ENCODE results near the gene TPRG1L. TPM values are rescaled to one million over a fixed set of nuclear protein-coding genes. Genes with fewer than 3 reads are reported as not detected.

Gene TPRG1L
- total and polyA plus RNA-seq, 2 donors, result 8.5 to 37.1 TPM

GRCh38 chr1:3603571-3604467 is 21.0 kb upstream of the TPRG1L start:
- H3K4me3 ChIP-seq (ENCODE audit: low read length in 2 of 2), result no peak overlapping the region
- no peaks in the 10 kb centered on the region for H3K27me3 ChIP-seq (ENCODE audit: control insufficient read depth in 2 of 2, insufficient read depth in 1 of 2, low read length in 1 of 2)
- no peak for DNase-seq (ENCODE audit: low read depth in 6 of 9, low spot score in 9 of 9)
- 94% methylated on average over 29 of the region's 29 CpGs for WGBS
- H3K36me3 ChIP-seq (ENCODE audit: control insufficient read depth in 2 of 2, insufficient read depth in 2 of 2, low read length in 1 of 2), result no peaks in the 10 kb centered on the region
- H3K9me3 ChIP-seq (ENCODE audit: control insufficient read depth in 2 of 2, insufficient read depth in 1 of 2, low read length in 1 of 2), result peaks cover 0 to 5% of the 10 kb centered on the region in 2 donors
- peaks cover 2 to 32% of the 10 kb centered on the region in 2 donors for H3K4me1 ChIP-seq (ENCODE audit: control insufficient read depth in 2 of 2, insufficient read depth in 2 of 2, low read length in 2 of 2)
- no peak overlapping the region for H3K27ac ChIP-seq (ENCODE audit: low read depth in 1 of 2, low read length in 1 of 2)

GRCh38 chr1:3604468-3604974 is 20.3 kb upstream of the TPRG1L start:
- WGBS, result over 99% methylated on average over 8 of the region's 8 CpGs
- Histone ChIP-seq H3K27me3 (ENCODE audit: control insufficient read depth in 2 of 2, insufficient read depth in 1 of 2, low read length in 1 of 2) (peaks cover 0 to 2% of the 10 kb centered on the region in 2 donors), H3K9me3 (ENCODE audit: control insufficient read depth in 2 of 2, insufficient read depth in 1 of 2, low read length in 1 of 2) (peaks cover 0 to 5% of the 10 kb centered on the region in 2 donors), H3K27ac (ENCODE audit: low read depth in 1 of 2, low read length in 1 of 2) (no peak overlapping the region), H3K36me3 (ENCODE audit: control insufficient read depth in 2 of 2, insufficient read depth in 2 of 2, low read length in 1 of 2) (no peaks in the 10 kb centered on the region), H3K4me1 (ENCODE audit: control insufficient read depth in 2 of 2, insufficient read depth in 2 of 2, low read length in 2 of 2) (peaks cover 0 to 32% of the 10 kb centered on the region in 2 donors), H3K4me3 (ENCODE audit: low read length in 2 of 2) (no peak overlapping the region)
- no peak for DNase-seq (ENCODE audit: low read depth in 6 of 9, low spot score in 9 of 9)

- Histone ChIP-seq H3K27me3 (ENCODE audit: control insufficient read depth in 2 of 2, insufficient read depth in 1 of 2, low read length in 1 of 2) (peaks cover 0 to 8% of the 10 kb centered on the region in 2 donors), H3K9me3 (ENCODE audit: control insufficient read depth in 2 of 2, insufficient read depth in 1 of 2, low read length in 1 of 2) (peaks cover 0 to 5% of the 10 kb centered on the region in 2 donors), H3K4me1 (ENCODE audit: control insufficient read depth in 2 of 2, insufficient read depth in 2 of 2, low read length in 2 of 2) (peaks cover under 1 to 33% of the 10 kb centered on the region in 2 donors), H3K27ac (ENCODE audit: low read depth in 1 of 2, low read length in 1 of 2) (no peak overlapping the region), H3K36me3 (ENCODE audit: control insufficient read depth in 2 of 2, insufficient read depth in 2 of 2, low read length in 1 of 2) (no peaks in the 10 kb centered on the region), H3K4me3 (ENCODE audit: low read length in 2 of 2) (no peak overlapping the region)
- no peak for DNase-seq (ENCODE audit: low read depth in 6 of 9, low spot score in 9 of 9)
- 92% methylated on average over 7 of the region's 7 CpGs for WGBS
These were observed 19.6 kb upstream of the TPRG1L start for GRCh38 chr1:3604997-3605823.

- DNase-seq (ENCODE audit: low read depth in 6 of 9, low spot score in 9 of 9), result no peak
- H3K9me3 ChIP-seq (ENCODE audit: control insufficient read depth in 2 of 2, insufficient read depth in 1 of 2, low read length in 1 of 2), result peaks cover 0 to 5% of the 10 kb centered on the region in 2 donors
- peaks cover 8 to 38% of the 10 kb centered on the region in 2 donors for H3K4me1 ChIP-seq (ENCODE audit: control insufficient read depth in 2 of 2, insufficient read depth in 2 of 2, low read length in 2 of 2)
- WGBS, result 93% methylated on average over 23 of the region's 23 CpGs
- no peak overlapping the region for H3K4me3 ChIP-seq (ENCODE audit: low read length in 2 of 2)
- no peaks in the 10 kb centered on the region for H3K36me3 ChIP-seq (ENCODE audit: control insufficient read depth in 2 of 2, insufficient read depth in 2 of 2, low read length in 1 of 2)
- peaks cover 7 to 18% of the 10 kb centered on the region in 2 donors for H3K27me3 ChIP-seq (ENCODE audit: control insufficient read depth in 2 of 2, insufficient read depth in 1 of 2, low read length in 1 of 2)
- H3K27ac ChIP-seq (ENCODE audit: low read depth in 1 of 2, low read length in 1 of 2), result no peak overlapping the region
These were observed 17.8 kb upstream of the TPRG1L start for GRCh38 chr1:3606779-3607702.

GRCh38 chr1:3607703-3608065 is 17.1 kb upstream of the TPRG1L start:
- WGBS, result 97% methylated on average over 18 of the region's 18 CpGs
- no peak overlapping the region for H3K4me3 ChIP-seq (ENCODE audit: low read length in 2 of 2)
- peaks cover 8 to 36% of the 10 kb centered on the region in 2 donors for H3K4me1 ChIP-seq (ENCODE audit: control insufficient read depth in 2 of 2, insufficient read depth in 2 of 2, low read length in 2 of 2)
- H3K36me3 ChIP-seq (ENCODE audit: control insufficient read depth in 2 of 2, insufficient read depth in 2 of 2, low read length in 1 of 2), result no peaks in the 10 kb centered on the region
- peaks cover 7 to 23% of the 10 kb centered on the region in 2 donors for H3K27me3 ChIP-seq (ENCODE audit: control insufficient read depth in 2 of 2, insufficient read depth in 1 of 2, low read length in 1 of 2)
- H3K27ac ChIP-seq (ENCODE audit: low read depth in 1 of 2, low read length in 1 of 2), result no peak overlapping the region
- peaks cover 0 to 5% of the 10 kb centered on the region in 2 donors for H3K9me3 ChIP-seq (ENCODE audit: control insufficient read depth in 2 of 2, insufficient read depth in 1 of 2, low read length in 1 of 2)
- DNase-seq (ENCODE audit: low read depth in 6 of 9, low spot score in 9 of 9), result no peak

- Histone ChIP-seq H3K4me3 (ENCODE audit: low read length in 2 of 2) (no peak overlapping the region), H3K4me1 (ENCODE audit: control insufficient read depth in 2 of 2, insufficient read depth in 2 of 2, low read length in 2 of 2) (peaks cover 8 to 37% of the 10 kb centered on the region in 2 donors), H3K9me3 (ENCODE audit: control insufficient read depth in 2 of 2, insufficient read depth in 1 of 2, low read length in 1 of 2) (peaks cover 0 to 5% of the 10 kb centered on the region in 2 donors), H3K27ac (ENCODE audit: low read depth in 1 of 2, low read length in 1 of 2) (no peak overlapping the region), H3K36me3 (ENCODE audit: control insufficient read depth in 2 of 2, insufficient read depth in 2 of 2, low read length in 1 of 2) (no peaks in the 10 kb centered on the region), H3K27me3 (ENCODE audit: control insufficient read depth in 2 of 2, insufficient read depth in 1 of 2, low read length in 1 of 2) (peaks cover 7 to 27% of the 10 kb centered on the region in 2 donors)
- DNase-seq (ENCODE audit: low read depth in 6 of 9, low spot score in 9 of 9), result peak in 1 of 9 donors; percentile 47
- WGBS, result 91% methylated on average over 7 of the region's 7 CpGs
These were observed 16.7 kb upstream of the TPRG1L start for GRCh38 chr1:3608154-3608553.

- peak in 1 of 9 donors; percentile 25 for DNase-seq (ENCODE audit: low read depth in 6 of 9, low spot score in 9 of 9)
- peaks cover 7 to 27% of the 10 kb centered on the region in 2 donors for H3K27me3 ChIP-seq (ENCODE audit: control insufficient read depth in 2 of 2, insufficient read depth in 1 of 2, low read length in 1 of 2)
- peaks cover 0 to 5% of the 10 kb centered on the region in 2 donors for H3K9me3 ChIP-seq (ENCODE audit: control insufficient read depth in 2 of 2, insufficient read depth in 1 of 2, low read length in 1 of 2)
- H3K36me3 ChIP-seq (ENCODE audit: control insufficient read depth in 2 of 2, insufficient read depth in 2 of 2, low read length in 1 of 2), result no peaks in the 10 kb centered on the region
- H3K4me1 ChIP-seq (ENCODE audit: control insufficient read depth in 2 of 2, insufficient read depth in 2 of 2, low read length in 2 of 2), result peaks cover 8 to 47% of the 10 kb centered on the region in 2 donors
- H3K27ac ChIP-seq (ENCODE audit: low read depth in 1 of 2, low read length in 1 of 2), result no peak overlapping the region
- no peak overlapping the region for H3K4me3 ChIP-seq (ENCODE audit: low read length in 2 of 2)
- WGBS, result 65% methylated on average over 22 of the region's 22 CpGs
These were observed 15.6 kb upstream of the TPRG1L start for GRCh38 chr1:3609016-3609768.
